22Rv1 (cell line): ENCODE results near the gene GTPBP1.

Source experiments
- ZFX ChIP-seq: fragments of 450-650 bp; IDR thresholded peaks from 2 replicates; pipeline ENCODE4 v1.6.1; 2017; ENCODE audit warnings: antibody characterized with exemption, borderline replicate concordance
- TF ChIP-seq, protein P1 (sequence below): fragments of 450-650 bp; IDR thresholded peaks from 2 replicates; pipeline ENCODE4 v1.5.1; 2017; ENCODE audit warnings: mild to moderate bottlenecking

DNA sequence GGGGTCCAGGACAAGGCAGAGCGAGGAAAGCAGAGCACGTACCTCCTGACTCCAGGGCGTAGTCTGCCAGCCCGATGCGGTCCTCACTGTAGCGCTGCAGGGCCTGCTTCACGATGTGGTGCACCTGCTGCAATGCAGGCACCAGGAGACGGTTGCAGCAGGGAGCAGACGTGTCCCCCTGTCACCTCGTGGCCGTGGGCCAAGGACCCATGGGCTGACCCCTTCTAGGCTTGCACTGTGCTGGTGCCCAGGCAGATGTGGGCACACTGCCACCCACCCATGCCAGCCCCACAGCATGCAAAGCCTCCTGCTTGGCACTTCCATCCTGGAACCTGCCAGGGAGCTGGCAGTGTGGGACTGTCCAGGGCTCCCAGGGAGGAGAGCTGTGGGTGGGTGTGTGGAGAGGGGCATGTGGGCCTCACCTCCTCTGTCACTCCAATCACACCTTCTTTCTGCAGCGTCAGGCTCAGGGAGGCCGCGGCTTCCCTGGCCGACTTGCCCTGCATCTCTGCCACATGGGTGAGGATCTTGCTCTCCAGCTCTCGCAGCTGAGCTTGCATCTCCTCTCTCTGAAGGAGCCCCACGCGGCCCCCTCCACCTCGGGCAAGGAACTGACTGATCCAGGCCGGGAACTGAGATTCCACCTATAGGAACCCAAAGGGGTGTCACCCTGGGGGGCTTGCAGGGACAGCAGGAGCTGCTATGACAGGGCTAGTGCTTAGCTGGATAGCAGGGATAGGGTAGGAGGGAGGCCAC is 33.7 kb downstream of the GTPBP1 start:
- TF ChIP-seq, protein P1, sequence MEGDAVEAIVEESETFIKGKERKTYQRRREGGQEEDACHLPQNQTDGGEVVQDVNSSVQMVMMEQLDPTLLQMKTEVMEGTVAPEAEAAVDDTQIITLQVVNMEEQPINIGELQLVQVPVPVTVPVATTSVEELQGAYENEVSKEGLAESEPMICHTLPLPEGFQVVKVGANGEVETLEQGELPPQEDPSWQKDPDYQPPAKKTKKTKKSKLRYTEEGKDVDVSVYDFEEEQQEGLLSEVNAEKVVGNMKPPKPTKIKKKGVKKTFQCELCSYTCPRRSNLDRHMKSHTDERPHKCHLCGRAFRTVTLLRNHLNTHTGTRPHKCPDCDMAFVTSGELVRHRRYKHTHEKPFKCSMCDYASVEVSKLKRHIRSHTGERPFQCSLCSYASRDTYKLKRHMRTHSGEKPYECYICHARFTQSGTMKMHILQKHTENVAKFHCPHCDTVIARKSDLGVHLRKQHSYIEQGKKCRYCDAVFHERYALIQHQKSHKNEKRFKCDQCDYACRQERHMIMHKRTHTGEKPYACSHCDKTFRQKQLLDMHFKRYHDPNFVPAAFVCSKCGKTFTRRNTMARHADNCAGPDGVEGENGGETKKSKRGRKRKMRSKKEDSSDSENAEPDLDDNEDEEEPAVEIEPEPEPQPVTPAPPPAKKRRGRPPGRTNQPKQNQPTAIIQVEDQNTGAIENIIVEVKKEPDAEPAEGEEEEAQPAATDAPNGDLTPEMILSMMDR: no peak
- no peak for TF ChIP-seq ZFX
